B cell (primary cell): ENCODE data around the gene CADM1. TPM values are rescaled to one million over a fixed set of nuclear protein-coding genes. Genes with fewer than 3 reads are reported as not detected.

Experiments
- ATAC-seq: fragments of 200-7000 bp; cut with Tn5 transposase; one replicate; pipeline ENCODE4 v1.10.0; 2021; ENCODE audit warnings: low read depth, mild to moderate bottlenecking, moderate number of reproducible peaks, moderate library complexity
- CTCF ChIA-PET: fragments of 350-600 bp; sonication (Branson Sonifier 250); formaldehyde crosslinking; loops from one replicate; lab custom pipeline; 2021; ENCODE audit warnings: antibody characterized with exemption, inconsistent platforms; lab: Charles Lee
- POLR2A ChIA-PET: fragments of 350-600 bp; sonication (Branson Sonifier 250); formaldehyde crosslinking; loops from one replicate; lab custom pipeline; 2021; ENCODE audit warnings: antibody characterized with exemption; lab: Charles Lee
- DNase-seq: peaks from one replicate; pipeline ENCODE4 v3.0.0; 2013
- H2AFZ ChIP-seq: 2 replicates; pipeline ENCODE4 v1.6.1; 2012; ENCODE audit warnings: mild to moderate bottlenecking, low read depth, low read length; ENCODE audit not compliant: insufficient read depth, poor library complexity, severe bottlenecking
- H3K27ac ChIP-seq, 2 donors: 1 replicate in 1 of 2; 2 replicates in 1 of 2; pipeline ENCODE4 v1.5.1; 2012 to 2013; ENCODE audit warnings: low read length in 2 of 2, mild to moderate bottlenecking in 2 of 2, moderate library complexity in 1 of 2
- H3K27me3 ChIP-seq, 4 experiments: fragments of 200-600 bp in 1 of 4; sonication (generic) in 1 of 4; replicated peaks in 1 of 4; 1 replicate in 2 of 4; 2 replicates in 2 of 4; pipeline versions ENCODE4 v1.6.1 to v1.7.0; 2013 to 2016; ENCODE audit warnings: low read length in 3 of 4, mild to moderate bottlenecking in 2 of 4, mixed read lengths in 1 of 4, moderate library complexity in 1 of 4; ENCODE audit not compliant: insufficient read depth in 4 of 4, control insufficient read depth in 3 of 4; ENCODE audit errors: control extremely low read depth in 1 of 4
- H3K36me3 ChIP-seq, 2 experiments: replicated peaks in 1 of 2; 1 replicate in 1 of 2; 2 replicates in 1 of 2; pipeline versions ENCODE4 v1.6.1 to v1.7.1; 2013; ENCODE audit warnings: low read length in 1 of 2; ENCODE audit not compliant: insufficient read depth in 2 of 2, control insufficient read depth in 1 of 2; ENCODE audit errors: control extremely low read depth in 1 of 2, extremely low read depth in 1 of 2
- H3K4me1 ChIP-seq, 2 donors: fragments of 200-600 bp in 1 of 2; sonication (generic) in 1 of 2; 1 replicate in 1 of 2; 2 replicates in 1 of 2; pipeline versions ENCODE4 v1.5.1 to v1.6.1; 2013 to 2017; ENCODE audit warnings: low read length in 2 of 2; ENCODE audit not compliant: control insufficient read depth in 2 of 2, insufficient read depth in 2 of 2
- H3K4me2 ChIP-seq: replicated peaks from 2 replicates; pipeline ENCODE3; 2012; ENCODE audit warnings: mild to moderate bottlenecking, low read depth, low read length; ENCODE audit not compliant: poor library complexity, severe bottlenecking
- H3K4me3 ChIP-seq, 5 experiments: fragments of 200-600 bp in 1 of 5; sonication (generic) in 1 of 5; 1 replicate in 3 of 5; 2 replicates in 2 of 5; pipeline versions ENCODE4 v1.5.1 to v1.7.0; 2011 to 2016; ENCODE audit warnings: low read length in 4 of 5, mild to moderate bottlenecking in 4 of 5, low read depth in 2 of 5, control low read depth in 1 of 5, moderate library complexity in 1 of 5; ENCODE audit not compliant: insufficient read depth in 1 of 5; ENCODE audit errors: control extremely low read depth in 1 of 5, extremely low read depth in 1 of 5
- H3K79me2 ChIP-seq: fragments of 200-600 bp; sonication (generic); one replicate; pipeline ENCODE4 v1.6.0; 2016; ENCODE audit warnings: low read length; ENCODE audit not compliant: control insufficient read depth, insufficient read depth
- H3K9ac ChIP-seq: fragments of 200-600 bp; sonication (generic); 2 replicates; pipeline ENCODE4 v1.6.1; 2017; ENCODE audit warnings: mild to moderate bottlenecking, low read length, moderate library complexity
- H3K9me3 ChIP-seq, 3 donors: one replicate each; pipeline versions ENCODE4 v1.6.1 to v1.7.1; 2013; ENCODE audit warnings: low read length in 2 of 3; ENCODE audit not compliant: control insufficient read depth in 2 of 3, insufficient read depth in 1 of 3; ENCODE audit errors: control extremely low read depth in 1 of 3
- H4K20me1 ChIP-seq: 2 replicates; pipeline ENCODE4 v1.6.0; 2012; ENCODE audit warnings: mild to moderate bottlenecking, low read length; ENCODE audit not compliant: insufficient read depth, control insufficient read depth, poor library complexity, severe bottlenecking
- H3K27ac Mint-ChIP-seq: one replicate; pipeline ENCODE4 v1.8.0; 2021; ENCODE audit warnings: mixed read lengths
- H3K27me3 Mint-ChIP-seq: one replicate; pipeline ENCODE4 v1.8.0; 2021; ENCODE audit warnings: mixed read lengths
- H3K4me1 Mint-ChIP-seq: one replicate; pipeline ENCODE4 v1.8.0; 2021; ENCODE audit warnings: mixed read lengths
- H3K4me3 Mint-ChIP-seq: one replicate; pipeline ENCODE4 v1.8.0; 2021; ENCODE audit warnings: mixed read lengths
- H3K9me3 Mint-ChIP-seq: one replicate; pipeline ENCODE4 v1.8.0; 2022; ENCODE audit warnings: mixed read lengths; ENCODE audit not compliant: insufficient read depth
- EZH2 ChIP-seq: IDR thresholded peaks from 2 replicates; pipeline ENCODE4 v1.6.1; 2012; ENCODE audit warnings: borderline replicate concordance, low read depth, mild to moderate bottlenecking, moderate library complexity, low read length; ENCODE audit not compliant: insufficient read depth, poor library complexity, severe bottlenecking
- WGBS: methylation state at CpG from one replicate; pipeline ENCODE4 v1.1.5; 2013; ENCODE audit warnings: missing lambda C conversion rate; ENCODE audit not compliant: insufficient coverage; 5-methylcytosine and 5-hydroxymethylcytosine counted together
- intact Hi-C: fragments of 100-400 bp; cut with micrococcal nuclease; formaldehyde crosslinking; loops from one replicate; pipeline ENCODE4 v1.10.0; 2022
- polyA plus RNA-seq: library from polyadenylated mRNA; depleted of rRNA; stranded (reverse); fragments of >200 nt; gene quantifications from 2 replicates; pipeline ENCODE4 v1.2.3, GENCODE V29; 2012
- total RNA-seq, 2 donors: library from RNA; stranded (reverse); fragments of 120-200 nt in 1 of 2; gene quantifications; 1 replicate in 1 of 2; 2 replicates in 1 of 2; pipeline versions ENCODE4 v1.2.3 to v1.2.4, GENCODE V29; 2013 to 2022
- TF ChIP-seq, protein P1 (sequence below): fragments of 200-600 bp; IDR thresholded peaks from one replicate; pipeline ENCODE4 v1.8.0; 2022; ENCODE audit warnings: antibody characterized with exemption, mild to moderate bottlenecking

Gene CADM1
- total and polyA plus RNA-seq, 2 donors (not counting 1 experiment from before 2014, with no cell fraction given), result 0.43 to 0.49 TPM

DNA sequence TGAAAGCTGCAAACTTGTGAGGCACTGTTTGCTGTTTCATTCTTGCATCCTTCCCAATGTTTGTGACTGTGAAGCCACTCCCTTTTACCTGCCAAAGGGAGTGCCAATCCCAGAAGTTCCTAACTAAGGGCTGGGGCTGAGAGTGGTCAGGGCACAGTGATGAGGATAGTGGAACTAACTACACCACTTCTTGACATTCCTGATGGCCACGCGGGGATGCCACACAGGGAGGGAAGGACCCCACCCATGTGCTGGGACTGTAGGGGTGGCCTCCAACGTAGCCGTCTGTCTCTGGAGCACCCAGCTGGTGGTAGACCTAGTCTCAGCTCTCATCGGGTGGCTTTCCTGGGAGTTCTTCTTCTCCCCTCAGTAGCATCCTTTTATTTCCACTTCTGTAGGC lies 335.5 kb downstream of the CADM1 start:
- ChIA-PET POLR2A (no interaction called here), CTCF (interaction anchor here (0.9 to 1.1 kb wide), 2 partner anchors 12 to 21 kb away, joined by 3 read pairs; no protein-coding TSS in a partner anchor)
- Mint-ChIP-seq H3K4me1 (no peaks in the 10 kb centered on the region), H3K27ac (no peak overlapping the region), H3K27me3 (peaks cover 12% of the 10 kb centered on the region), H3K9me3 (no peaks in the 10 kb centered on the region), H3K4me3 (no peak overlapping the region)
- Histone ChIP-seq H3K4me2 (no peak overlapping the region), H2AFZ (no peak overlapping the region), H3K27me3 (no peaks in the 10 kb centered on the region), H3K9ac (no peak overlapping the region), H3K4me3 (no peak overlapping the region), H4K20me1 (no peaks in the 10 kb centered on the region), H3K9me3 (no peaks in the 10 kb centered on the region), H3K36me3 (no peaks in the 10 kb centered on the region), H3K79me2 (no peaks in the 10 kb centered on the region), H3K27ac (no peak overlapping the region), H3K4me1 (no peaks in the 10 kb centered on the region)
- 75% methylated on average over 4 of the region's 5 CpGs for WGBS
- no peak for TF ChIP-seq EZH2
- TF ChIP-seq, protein P1, sequence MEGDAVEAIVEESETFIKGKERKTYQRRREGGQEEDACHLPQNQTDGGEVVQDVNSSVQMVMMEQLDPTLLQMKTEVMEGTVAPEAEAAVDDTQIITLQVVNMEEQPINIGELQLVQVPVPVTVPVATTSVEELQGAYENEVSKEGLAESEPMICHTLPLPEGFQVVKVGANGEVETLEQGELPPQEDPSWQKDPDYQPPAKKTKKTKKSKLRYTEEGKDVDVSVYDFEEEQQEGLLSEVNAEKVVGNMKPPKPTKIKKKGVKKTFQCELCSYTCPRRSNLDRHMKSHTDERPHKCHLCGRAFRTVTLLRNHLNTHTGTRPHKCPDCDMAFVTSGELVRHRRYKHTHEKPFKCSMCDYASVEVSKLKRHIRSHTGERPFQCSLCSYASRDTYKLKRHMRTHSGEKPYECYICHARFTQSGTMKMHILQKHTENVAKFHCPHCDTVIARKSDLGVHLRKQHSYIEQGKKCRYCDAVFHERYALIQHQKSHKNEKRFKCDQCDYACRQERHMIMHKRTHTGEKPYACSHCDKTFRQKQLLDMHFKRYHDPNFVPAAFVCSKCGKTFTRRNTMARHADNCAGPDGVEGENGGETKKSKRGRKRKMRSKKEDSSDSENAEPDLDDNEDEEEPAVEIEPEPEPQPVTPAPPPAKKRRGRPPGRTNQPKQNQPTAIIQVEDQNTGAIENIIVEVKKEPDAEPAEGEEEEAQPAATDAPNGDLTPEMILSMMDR, result no peak
- intact Hi-C loops, result no loop called here
- no peak for DNase-seq
- no peak for ATAC-seq

DNA sequence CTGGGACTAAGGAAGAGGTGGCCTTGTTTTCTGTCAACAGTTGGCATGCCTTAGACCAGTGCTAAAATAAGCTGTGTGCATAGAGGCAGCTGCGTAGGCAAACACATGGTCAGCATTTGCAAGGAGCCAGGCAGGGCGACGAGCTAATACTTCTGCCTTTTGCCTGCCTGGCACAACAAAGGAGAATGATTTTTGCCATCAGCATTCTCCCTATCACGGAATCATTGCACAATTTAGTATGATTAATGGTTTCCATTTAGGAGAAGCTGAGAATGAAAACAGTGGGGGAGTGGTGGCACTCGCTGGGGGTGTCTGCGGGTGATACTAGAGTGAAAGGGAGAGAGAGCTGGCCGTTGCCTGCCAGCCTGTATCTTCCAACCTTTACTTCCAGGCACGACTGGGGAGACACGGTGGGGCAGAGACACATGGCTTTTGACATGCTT lies 336.0 kb downstream of the CADM1 start:
- POLR2A ChIA-PET, result no interaction called here
- DNase-seq (no peak), ATAC-seq (no peak)
- Histone ChIP-seq H3K36me3 (no peaks in the 10 kb centered on the region), H4K20me1 (no peaks in the 10 kb centered on the region), H3K4me1 (no peaks in the 10 kb centered on the region), H3K9me3 (no peaks in the 10 kb centered on the region), H3K4me3 (no peak overlapping the region), H3K27ac (no peak overlapping the region), H3K79me2 (no peaks in the 10 kb centered on the region), H3K9ac (no peak overlapping the region), H2AFZ (no peak overlapping the region), H3K27me3 (no peaks in the 10 kb centered on the region), H3K4me2 (no peak overlapping the region)
- TF ChIP-seq, protein P1, result no peak
- TF ChIP-seq EZH2, result no peak
- peaks cover 12% of the 10 kb centered on the region for H3K27me3 Mint-ChIP-seq
- H3K9me3 Mint-ChIP-seq, result no peaks in the 10 kb centered on the region
- CTCF ChIA-PET, result interaction anchor here (0.9 to 1.1 kb wide), 2 partner anchors 12 to 22 kb away, joined by 3 read pairs; no protein-coding TSS in a partner anchor
- 75% methylated on average over 3 of the region's 9 CpGs for WGBS
- H3K27ac Mint-ChIP-seq, result no peak overlapping the region
- H3K4me3 Mint-ChIP-seq, result no peak overlapping the region
- H3K4me1 Mint-ChIP-seq, result no peaks in the 10 kb centered on the region
- intact Hi-C loops, result no loop called here
